Right lung (tissue), 10 donors: Measurements from ENCODE around the gene MTMR4. TPM values are rescaled to one million over a fixed set of nuclear protein-coding genes. Genes with fewer than 3 reads are reported as not detected.
"Not testable (repeated sequence)": the region's sequence is repeated elsewhere in the genome, so short reads cannot be mapped to it uniquely, and the experiment has no call there.

ENCODE experiments used
- DNase-seq, 2 donors: peaks; one replicate each; pipeline ENCODE4 v3.0.0-alpha.2; 2013
- long read RNA-seq, 8 donors: transcript quantifications; one replicate each; lab custom pipeline, GENCODE V29; 2026
- polyA plus RNA-seq, 5 donors: library from polyadenylated mRNA; unstranded; fragments of 120-200 nt; gene quantifications; one replicate each; pipeline versions ENCODE4 v1.2.1 to v1.2.3, GENCODE V29; 2013; ENCODE audit warnings: inconsistent platforms in 1 of 5, low replicate concordance in 1 of 5; ENCODE audit not compliant: insufficient read length in 5 of 5, insufficient read depth in 1 of 5

Gene MTMR4
- polyA plus RNA-seq = 10 to 100 TPM; 35.3 to 49.8 (median 44.7) TPM
- long read RNA-seq, donor 1, partial matches to known transcripts = 8 of 12 reads
- long read RNA-seq, donor 1, other reads (novel, unspliced or antisense) = 0 of 12 reads
- long read RNA-seq, donor 2, partial matches to known transcripts = 0 of 1 reads
- long read RNA-seq, donor 2, other reads (novel, unspliced or antisense) = 0 of 1 reads
- long read RNA-seq, donor 3, partial matches to known transcripts = 0 of 1 reads
- long read RNA-seq, donor 3, other reads (novel, unspliced or antisense) = 0 of 1 reads
- long read RNA-seq, donor 4 = 0 reads
- long read RNA-seq, donor 5, partial matches to known transcripts = 0 of 3 reads
- long read RNA-seq, donor 5, other reads (novel, unspliced or antisense) = 0 of 3 reads
- long read RNA-seq, donor 6, partial matches to known transcripts = 5 of 6 reads
- long read RNA-seq, donor 6, other reads (novel, unspliced or antisense) = 0 of 6 reads
- long read RNA-seq, donor 7, partial matches to known transcripts = 0 of 2 reads
- long read RNA-seq, donor 7, other reads (novel, unspliced or antisense) = 0 of 2 reads
- long read RNA-seq, donor 8, full-length matches to known transcripts = 2 of 2 reads
- long read RNA-seq, donor 8, partial matches to known transcripts = 0 of 2 reads
- long read RNA-seq, donor 8, other reads (novel, unspliced or antisense) = 0 of 2 reads

DNA sequence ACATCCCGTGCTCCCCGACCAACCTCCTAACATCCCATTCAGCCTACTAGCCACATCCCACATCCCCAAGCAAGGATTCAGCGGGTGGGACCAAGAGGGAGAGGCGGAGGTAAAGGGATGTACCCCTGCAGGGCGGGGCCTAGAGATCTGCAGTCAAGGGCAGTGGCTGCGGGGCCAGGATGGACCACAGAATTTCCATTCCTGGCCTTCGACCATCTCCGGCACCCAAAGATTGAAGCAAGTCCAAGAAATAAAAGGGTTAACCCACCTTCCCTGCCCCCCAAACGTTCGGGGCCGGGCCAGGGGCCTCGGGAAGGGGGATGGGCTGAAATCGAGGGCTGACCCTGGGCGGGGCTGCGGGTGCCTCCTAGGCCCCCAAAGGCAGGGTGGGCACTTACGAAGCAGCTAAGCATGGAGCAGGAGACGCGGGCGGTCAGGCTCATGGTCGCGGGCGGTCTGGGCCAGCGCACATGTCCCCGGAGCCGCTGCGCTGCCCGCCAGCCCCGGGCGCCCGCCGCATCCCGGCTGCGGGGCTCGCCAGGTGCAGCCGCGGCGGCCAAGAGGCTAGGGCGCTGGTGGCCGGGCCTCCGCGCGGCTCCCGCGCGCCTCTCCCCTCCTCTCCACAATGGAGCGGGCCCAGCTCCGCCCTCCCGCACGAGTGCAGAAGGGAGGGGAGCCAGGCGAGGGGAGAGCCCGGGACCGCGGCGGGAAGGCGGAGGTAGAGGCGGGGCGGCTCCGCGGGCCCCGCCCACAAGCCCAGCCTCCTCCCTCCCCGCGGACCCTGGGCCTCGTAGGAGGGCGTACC is at the start of gene MTMR4:
Gene MTMR4, minus strand, starts transcription at position 674 of the 805 bp plus-strand sequence. Its CDS starts 231 bp downstream, at position 443.
- peak; percentile 84 to 85 for DNase-seq

DNA sequence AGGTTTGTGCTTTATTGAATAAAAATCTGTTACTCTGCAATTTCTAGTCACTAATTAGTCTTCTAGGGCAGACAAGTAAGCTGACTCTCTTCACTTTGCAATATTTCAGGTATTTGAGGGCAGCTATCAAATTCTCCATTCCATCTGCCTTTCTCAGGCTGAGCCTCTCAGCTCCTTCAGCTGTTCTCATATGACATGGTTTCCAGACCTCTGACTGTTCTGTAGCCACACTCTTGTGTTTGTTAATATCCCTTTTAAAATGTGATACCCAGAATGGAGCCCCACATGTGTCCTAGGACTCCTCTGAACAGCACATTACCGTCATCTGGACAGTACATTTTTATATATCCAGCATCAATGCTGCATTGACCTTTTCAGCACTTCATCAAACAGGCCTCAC is 46.1 kb upstream of the MTMR4 start:
- DNase-seq = no peak

DNA sequence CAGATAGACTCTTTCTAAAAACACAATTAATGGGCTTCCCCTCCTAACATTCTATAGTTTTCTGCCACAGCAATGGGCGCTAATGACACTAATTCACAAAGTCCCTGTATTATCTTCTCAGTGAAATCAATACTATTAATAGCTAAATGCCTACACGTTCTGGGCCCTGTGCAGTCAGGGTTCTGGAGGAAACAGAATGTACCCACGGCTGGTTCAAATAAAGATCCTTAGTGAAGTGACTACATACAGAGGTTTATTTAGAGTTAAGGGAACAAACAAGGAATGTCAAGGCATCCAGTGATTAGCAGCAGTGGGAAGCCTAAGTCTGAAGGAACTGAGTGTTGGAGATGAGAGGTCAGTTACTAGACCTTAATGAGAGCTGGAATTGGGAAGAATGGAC is 43.5 kb upstream of the MTMR4 start:
- no peak for DNase-seq

DNA sequence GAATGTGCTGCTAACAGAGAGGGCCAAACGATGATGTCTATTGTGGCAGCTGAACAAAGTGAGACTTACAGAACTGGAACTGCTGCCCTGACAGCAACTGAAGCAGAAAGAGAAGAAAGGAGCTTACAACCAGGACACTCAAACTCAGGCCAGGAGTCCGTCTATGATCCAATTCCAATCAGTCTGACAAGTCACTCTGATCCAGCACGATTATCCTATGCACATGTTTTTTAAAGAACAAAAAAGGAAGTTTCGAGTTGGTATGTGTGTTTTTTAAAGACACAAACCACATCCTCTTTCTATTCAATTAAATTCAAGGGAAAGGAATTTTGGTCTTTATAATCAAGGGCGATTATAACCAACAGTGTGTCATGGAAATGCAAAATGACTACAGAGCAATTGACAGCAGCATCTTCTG is 42.4 kb upstream of the MTMR4 start:
- DNase-seq = no peak

DNA sequence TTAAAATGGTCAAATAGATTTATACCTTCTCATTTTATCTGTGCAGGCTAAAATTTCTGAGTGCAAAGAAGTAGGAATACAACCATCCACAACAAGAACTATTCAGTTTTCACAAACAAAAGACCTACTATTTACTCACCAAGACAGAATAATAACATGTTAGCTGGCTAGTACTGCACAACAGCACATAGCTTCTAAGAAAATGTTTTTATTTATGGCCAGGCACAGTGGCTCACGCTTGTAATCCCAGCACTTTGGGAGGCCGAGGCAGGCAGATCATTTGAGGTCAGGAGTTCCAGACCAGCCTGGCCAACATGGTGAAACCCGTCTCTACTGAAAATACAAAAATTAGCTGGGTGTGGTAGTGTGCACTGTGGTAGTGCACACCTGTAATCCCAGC is 40.7 kb upstream of the MTMR4 start:
- DNase-seq = not testable (repeated sequence)

DNA sequence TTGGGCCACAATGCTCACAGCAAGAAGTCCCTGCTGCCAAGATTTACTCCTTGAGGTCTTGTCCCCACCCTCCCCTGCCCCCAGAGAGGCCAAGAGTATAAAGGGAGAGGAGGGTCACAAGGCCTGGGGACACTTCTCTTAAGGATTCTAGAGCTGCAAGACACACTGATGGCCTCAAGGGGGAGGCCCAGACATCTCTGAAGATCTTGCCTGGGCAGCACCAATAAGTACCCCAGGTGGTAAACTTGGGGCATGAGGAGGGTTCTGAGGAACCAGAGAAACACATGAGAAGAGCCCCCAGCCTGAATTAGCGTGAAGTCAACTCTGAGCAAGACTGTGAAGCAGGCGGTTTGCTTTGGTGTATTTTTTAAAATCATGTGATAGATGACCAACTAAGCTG is 26.8 kb upstream of the MTMR4 start:
- DNase-seq = no peak

DNA sequence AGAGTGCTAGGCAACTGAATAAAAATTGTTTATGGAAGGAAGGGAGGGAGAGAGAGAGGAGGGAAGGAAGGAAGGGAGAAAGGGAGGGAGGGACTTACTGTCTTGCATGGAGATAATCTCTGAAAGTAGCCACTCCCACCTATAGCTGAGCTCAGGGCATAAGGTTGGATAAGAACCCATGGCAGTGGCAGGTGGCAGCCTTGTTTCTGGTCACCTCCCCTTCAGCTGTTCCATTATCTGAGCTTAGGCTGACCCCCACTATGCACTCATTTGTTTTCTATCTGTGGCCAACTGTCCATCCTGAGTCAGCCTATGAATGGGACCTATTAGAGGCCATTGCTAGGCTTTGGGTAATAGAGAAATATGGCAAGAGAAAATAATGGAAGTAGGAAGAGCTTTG is 25.3 kb upstream of the MTMR4 start:
- no peak for DNase-seq

DNA sequence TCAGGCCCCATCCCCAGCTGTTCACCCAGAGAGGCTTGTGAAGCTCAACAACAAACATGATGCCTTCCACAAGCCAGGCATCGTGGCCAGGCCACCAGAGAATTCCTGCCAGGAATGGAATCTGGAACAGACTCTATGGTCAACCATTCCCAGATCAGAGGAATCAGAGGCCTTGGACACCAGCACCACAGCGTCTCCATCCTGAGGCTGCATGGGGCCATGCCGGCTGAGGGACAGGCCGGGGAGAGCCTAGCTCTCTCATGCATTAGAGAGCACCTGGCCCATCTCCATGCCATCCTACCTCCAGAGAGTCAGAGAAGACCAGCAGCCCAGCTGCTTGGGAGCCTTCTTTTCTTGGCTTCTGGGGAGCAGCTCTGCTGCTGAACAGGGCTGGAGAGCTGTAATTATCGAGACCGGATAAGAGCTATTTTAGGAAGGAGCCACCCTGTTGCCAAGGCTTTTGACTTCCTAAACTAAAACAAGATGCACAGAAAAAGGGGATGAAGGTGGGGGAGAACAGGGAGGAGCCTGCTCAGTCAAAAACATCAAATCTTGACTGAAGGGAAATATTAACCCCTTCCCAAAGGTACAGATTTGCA is 24.5 kb upstream of the MTMR4 start:
- no peak for DNase-seq

DNA sequence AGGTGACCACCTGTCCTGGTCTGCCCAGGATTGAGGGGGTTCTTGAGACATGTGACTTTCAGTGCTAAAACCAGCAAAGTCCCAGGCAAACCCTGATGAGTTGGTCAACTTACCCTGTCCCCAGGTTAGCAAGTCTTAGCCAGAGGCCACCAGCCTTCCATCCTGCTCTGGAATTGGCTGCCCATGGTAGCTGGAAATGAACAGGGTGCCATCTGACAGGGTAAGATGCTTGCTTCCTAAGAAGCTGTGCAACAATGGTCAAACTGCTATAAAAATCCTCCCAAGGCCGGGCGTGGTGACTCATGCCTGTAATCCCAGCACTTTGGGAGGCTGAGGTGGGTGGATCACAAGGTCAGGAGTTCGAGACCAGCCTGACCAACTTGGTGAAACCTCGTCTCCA is 22.8 kb upstream of the MTMR4 start:
- no peak for DNase-seq

DNA sequence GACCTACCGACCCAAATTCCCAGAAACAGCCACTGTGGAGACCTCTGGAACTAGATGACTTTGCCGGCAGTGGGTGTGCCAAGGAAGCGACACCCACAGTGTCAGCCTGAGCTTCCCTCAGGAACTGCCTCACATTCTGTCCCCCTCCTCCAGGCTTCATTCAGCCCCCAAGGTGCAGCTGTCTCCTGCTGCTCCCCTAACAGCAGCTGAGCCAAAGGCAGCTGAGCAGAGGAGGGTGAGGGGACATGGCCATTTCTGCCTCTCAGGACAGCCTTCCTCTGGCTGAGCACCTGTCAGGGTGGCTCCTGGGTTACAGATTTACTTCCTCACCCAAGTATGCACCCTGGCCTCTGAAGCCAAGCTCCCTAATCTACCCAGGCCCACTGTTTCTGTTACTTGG is 22.1 kb upstream of the MTMR4 start:
- no peak for DNase-seq

DNA sequence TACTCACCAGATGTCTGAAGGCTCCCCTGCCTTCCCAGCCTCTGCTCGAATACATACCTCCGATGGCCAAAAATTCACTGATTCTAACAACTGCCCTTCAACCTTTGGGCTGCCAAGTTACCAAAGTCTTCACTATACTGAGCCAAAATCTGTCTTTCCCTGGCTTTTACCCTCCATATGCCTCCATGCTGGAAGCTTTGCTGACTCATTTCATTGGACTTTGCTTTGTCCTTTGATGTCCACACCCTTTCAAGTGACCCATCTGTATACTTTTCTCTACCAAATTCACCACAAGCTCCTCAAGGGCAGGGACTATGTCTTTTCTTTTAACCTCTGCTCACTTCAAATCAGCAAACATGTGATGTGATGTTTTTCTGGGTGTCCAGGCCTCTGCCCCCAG is 21.0 kb upstream of the MTMR4 start:
- DNase-seq = no peak

DNA sequence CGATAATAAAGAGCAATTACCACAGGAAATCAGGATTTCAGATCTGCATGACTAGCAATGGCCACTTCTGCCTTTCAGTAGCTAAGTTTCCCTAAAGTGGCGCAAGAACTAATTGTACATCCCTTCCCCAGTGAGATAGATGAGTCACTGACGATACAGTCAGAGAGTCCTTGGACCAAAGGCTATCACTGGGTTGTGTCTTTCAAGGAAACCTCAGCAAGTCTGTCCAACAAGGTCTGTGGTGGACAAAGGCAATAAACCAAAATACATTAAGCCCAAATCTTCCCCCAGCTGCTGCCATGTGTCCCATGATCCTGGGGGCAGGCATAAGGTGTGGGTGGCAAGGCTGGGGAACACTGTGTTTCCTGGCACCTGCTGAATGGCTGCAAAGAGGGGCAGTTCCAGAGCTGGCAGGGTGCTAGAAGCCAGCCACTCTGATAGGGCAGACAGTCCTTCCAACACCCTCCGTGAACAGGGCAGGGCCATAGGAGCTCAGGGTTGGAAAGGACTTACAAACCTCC is 20.5 kb upstream of the MTMR4 start:
- no peak for DNase-seq

DNA sequence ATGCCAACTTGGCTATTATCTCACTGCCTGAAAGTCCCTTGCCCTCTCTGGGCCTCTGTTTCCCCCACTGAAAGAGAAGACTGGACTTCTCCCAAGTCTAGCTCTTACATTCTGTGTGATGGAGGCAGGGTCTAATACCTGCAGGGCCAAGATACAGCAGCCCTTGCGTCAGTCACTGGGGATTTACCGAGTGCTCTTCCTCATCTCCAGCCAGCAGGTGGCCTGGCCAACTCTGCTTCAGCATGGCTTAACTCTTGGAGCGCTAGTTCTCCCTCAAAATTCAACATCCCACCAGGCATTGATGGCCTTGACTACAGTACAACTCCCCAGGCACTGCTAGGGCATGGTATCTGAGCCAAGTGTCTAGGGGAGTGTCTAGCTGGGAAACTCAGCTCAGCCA is 19.9 kb upstream of the MTMR4 start:
- no peak for DNase-seq

DNA sequence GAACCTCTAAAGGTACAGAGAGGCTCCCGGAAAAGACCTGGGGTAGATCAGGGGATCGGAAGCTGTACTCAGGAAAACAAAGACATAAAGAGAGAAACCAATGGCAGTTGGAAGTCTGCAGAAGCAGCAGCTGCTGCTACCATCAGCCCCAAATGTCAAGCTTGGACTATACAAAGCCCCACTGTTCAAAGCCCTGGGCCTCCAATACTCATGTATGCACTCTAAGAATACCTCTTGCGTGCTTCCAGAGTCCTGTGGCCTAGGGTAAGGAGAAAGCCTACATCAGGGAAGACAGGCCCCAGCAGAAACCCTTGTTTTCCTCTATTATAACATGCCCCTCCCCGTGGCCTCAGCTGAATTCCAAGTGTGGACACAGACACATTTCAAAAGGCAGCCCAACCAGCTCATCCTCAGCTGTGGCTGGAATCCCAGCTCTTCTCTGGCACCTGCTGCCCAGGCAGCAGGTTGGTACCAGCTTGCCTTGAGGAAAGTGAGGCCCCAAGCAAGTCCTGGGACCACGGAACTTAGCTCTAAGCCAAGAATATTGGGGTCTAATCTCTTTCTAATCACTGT is 19.3 kb upstream of the MTMR4 start:
- no peak for DNase-seq

DNA sequence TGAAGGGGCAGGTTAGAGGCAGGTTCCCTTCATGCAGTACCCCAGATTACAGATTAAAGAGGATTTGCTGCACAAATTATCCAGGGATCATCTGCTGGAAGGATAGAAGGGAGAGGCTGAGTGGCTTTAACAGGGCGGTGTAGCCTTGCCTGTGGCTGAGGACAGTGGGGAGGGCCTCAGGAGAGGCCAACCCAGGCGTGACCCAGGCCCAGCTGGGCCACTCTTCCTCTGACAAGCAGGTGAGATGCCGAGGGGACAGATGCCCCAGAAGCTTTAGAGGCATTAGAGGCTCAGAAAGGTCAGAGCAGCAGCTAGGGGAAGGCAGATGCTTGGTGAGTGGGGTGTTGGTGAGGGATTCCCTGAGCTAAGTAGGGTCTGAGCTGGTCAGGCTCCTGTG is 18.1 kb upstream of the MTMR4 start:
- no peak for DNase-seq

DNA sequence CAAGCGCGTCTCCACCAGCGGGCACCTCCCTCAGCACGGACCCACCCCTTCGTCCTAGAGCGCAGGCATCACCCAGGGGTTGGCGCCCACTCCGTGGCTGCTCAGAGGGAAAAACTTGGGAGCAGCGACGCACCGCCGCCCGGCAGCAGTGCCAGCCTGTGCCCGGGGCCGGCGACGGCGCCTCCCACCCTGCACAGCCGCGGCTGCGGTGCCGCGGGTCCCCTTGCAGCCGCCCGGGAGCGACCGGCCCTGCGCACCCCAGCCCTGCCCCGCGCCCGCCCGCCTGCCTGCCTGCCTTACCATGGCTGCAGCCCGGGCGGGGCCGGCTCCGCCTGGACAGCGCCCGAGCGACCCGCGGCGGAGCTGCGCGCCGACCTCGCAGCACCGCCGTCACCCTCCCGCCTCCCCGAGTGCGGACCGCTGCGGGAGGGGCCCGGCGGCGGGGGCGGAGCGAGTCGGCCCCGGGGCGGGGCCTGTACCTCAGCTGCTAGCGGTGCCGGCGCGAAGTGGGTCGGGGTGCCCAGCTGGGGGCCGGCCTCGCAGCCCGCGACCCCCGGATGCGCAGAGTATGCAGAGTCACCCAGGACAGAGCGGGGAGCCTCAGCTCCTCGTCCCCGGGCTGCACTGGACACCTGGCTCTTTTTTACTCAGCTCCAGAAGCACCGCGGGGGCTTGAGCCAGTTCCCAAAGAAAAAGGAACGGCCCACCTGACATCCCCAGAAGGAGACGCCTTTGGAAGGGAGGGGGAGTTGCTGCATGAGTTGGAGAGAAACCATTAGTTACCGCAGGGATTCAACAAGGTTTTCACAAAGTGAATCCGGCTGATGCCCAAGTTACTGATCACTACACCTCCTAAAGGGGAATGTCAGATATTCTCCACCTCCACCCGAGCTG is 17.5 kb upstream of the MTMR4 start:
- peak in 1 of 2 donors; percentile 24 for DNase-seq

DNA sequence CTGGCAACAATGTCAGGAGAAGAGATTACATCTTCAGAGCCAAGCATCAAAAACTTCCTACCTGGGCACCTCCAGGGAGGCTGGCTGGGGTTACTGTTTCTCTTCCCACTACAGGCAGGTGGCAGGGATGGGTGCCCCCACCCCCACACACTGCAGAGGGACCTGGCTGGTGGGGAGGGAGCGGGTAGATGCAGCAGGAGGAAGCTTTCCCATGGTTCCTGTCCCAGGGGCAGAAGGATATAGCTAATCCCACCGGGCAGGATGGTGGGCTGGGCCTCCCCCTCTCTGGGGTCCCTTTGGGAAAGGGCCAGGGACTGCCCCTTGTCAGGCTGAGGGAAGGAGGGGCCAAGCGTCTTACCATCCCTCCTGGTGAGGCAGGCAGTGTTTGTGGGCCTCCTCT is 16.7 kb upstream of the MTMR4 start:
- DNase-seq = no peak

DNA sequence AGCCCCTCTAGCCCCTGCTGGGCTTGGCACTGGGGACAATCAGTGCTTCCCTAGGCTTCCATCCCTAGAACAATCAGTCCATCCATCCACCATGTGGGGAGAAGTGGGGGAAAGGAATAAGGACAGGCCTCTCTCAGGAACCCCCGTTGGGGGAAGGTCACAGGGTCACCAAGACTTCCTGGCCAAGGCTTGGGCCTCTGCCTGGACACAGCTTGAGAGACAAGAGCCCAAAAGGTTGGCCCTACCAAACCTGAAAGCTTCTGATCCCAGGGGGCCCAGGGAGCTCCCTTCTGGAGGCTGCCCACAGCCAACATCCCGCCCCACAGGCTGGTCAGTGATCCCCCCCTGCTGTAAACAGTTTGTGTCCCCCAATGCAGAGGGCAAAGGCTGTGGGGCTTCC is 16.2 kb upstream of the MTMR4 start:
- DNase-seq = no peak

DNA sequence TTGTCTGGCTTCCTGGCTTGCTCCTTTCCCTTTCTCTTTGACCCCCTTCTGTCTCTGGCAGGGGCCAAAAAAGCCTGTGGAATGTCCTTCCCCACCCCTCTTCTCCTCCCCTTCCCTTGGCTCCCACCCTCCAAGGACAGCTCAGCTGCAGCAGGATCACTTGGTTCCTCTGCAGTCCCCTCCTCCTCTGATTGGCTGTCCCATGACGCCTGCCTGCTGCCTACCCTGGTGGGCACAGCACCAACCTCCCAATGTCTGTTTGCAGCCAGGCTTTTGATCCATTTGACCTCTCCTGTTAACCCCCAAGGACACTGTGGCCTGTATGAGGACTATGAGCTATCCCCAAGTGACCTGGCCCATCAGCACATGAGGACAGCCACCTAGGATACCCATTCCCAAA is 14.8 kb upstream of the MTMR4 start:
- DNase-seq = no peak

DNA sequence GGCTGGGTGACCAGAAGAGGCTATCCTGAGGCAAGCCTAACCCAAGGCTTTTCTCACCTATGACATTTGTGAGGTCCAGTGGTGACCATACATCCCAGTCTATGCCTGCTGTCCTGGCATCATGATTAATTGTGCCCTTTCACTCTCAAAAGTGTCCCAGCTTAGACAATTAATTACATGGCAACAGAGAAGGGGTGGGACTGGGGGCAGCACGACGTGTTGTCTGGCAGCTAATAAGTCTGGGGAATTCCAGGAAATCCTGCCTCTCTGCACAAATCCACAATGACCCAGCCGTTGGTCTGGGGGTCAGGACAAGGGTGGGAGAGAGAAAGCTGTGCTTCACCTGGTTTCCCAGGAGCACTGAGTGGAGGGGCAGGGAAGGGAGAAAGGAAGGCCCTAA is 14.0 kb upstream of the MTMR4 start:
- DNase-seq = no peak
